Ovary (tissue), 9 donors: ENCODE results near the gene MOGAT3. TPM values are rescaled to one million over a fixed set of nuclear protein-coding genes. Genes with fewer than 3 reads are reported as not detected.
A peak's percentile ranks its signal among the peaks of the same experiment; 100 is the strongest.

ENCODE experiments used
- DNase-seq, 5 donors: peaks; one replicate each; pipeline ENCODE4 v3.0.0-alpha.2; 2019 to 2020
- H3K27ac ChIP-seq, 2 donors: fragments of 200-600 bp; one replicate each; pipeline versions ENCODE4 v1.5.1 to v1.8.0; 2019 to 2022
- H3K27me3 ChIP-seq: fragments of 200-600 bp; one replicate; pipeline ENCODE4 v1.8.0; 2022
- H3K36me3 ChIP-seq: fragments of 200-600 bp; sonication (generic); one replicate; pipeline ENCODE4 v1.5.1; 2019
- H3K4me1 ChIP-seq: one replicate; pipeline ENCODE4 v1.8.1; 2013; ENCODE audit warnings: mild to moderate bottlenecking, moderate library complexity; ENCODE audit not compliant: insufficient read depth
- H3K4me3 ChIP-seq: fragments of 200-600 bp; sonication (generic); one replicate; pipeline ENCODE4 v1.5.1; 2017
- H3K9me3 ChIP-seq, 2 donors: fragments of 200-600 bp in 1 of 2; sonication (generic) in 1 of 2; one replicate each; pipeline versions ENCODE4 v1.5.1 to v1.8.1; 2013 to 2019; ENCODE audit warnings: mild to moderate bottlenecking in 1 of 2, moderate library complexity in 1 of 2
- CTCF ChIP-seq, 3 donors: fragments of 450-650 bp in 2 of 3; fragments of 200-600 bp in 1 of 3; IDR thresholded peaks; one replicate each; pipeline versions ENCODE4 v1.5.1 to v1.8.0; 2016 to 2022; ENCODE audit warnings: antibody characterized with exemption in 3 of 3, mild to moderate bottlenecking in 1 of 3
- EP300 ChIP-seq: sonication (generic); formaldehyde crosslinking; IDR thresholded peaks from one replicate; pipeline ENCODE4 v1.6.1; 2017; ENCODE audit warnings: antibody characterized with exemption
- POLR2A ChIP-seq: fragments of 450-650 bp; IDR thresholded peaks from one replicate; pipeline ENCODE4 v1.6.1; 2017; ENCODE audit warnings: antibody characterized with exemption, mild to moderate bottlenecking, moderate library complexity
- WGBS, 3 donors: extraction: QIAGEN DNeasy Blood & Tissue Kit in 1 of 3; methylation state at CpG; one replicate each; pipeline versions ENCODE4 v1.1.5 to v1.1.7; 2013 to 2017; 5-methylcytosine and 5-hydroxymethylcytosine counted together
- intact Hi-C, 4 donors: fragments of 100-400 bp; cut with DNase I; formaldehyde crosslinking; loops; one replicate each; pipeline versions ENCODE4 v1.11.0 to v1.15.1; 2022 to 2023
- polyA plus RNA-seq, 2 donors: library from polyadenylated mRNA; stranded (reverse); fragments of 200-250 nt in 1 of 2; fragments of 350-450 nt in 1 of 2; fragmentation: Illumina TruSeq in 1 of 2; extraction: RNeasy Lipid Tissue Mini Kit (QIAGEN cat#74804) in 1 of 2; gene quantifications; one replicate each; pipeline ENCODE4 v1.2.3, GENCODE V29; 2013 to 2014
- total RNA-seq, 7 donors: library from RNA; depleted of rRNA in 2 of 7; stranded (reverse); fragments of >200 nt in 2 of 7; fragmentation: NEBNext Ultra II Directional in 3 of 7; extraction: Animal tissue kit (Norgen Biotek cat#: 25700) in 3 of 7; gene quantifications; one replicate each; pipeline versions ENCODE4 v1.1.0 to v1.2.4, GENCODE V29; 2016 to 2023
- donor health status: DM: no; HTN: no; CAD: no; lungs with moderate emphysema.
- donor health status: DM: no; HTN: no; CAD: no.
- donor health status: Bipolar disorder and iron deficiency.
- donor health status: DM: yes; HTN: yes; CAD: no.
- donor health status: DM: no; HTN: no; CAD: no.
- donor health status: DM: yes; HTN: yes; CAD: no.

Gene MOGAT3
- total and polyA plus RNA-seq, 9 donors: 0.24 TPM; not detected in 8

GRCh38 chr7:101244375-101245146, 43.7 kb upstream of the MOGAT3 start, which contains the start of gene FIS1:
Gene FIS1, minus strand, starts transcription at chr7:101245081. Its CDS starts 77 bp downstream, at chr7:101245004.
- no peaks in the 10 kb centered on the region for H3K27me3 ChIP-seq
- intact Hi-C loops: loop anchor here in 1 of 4 donors (5.0 to 10.0 kb wide), 2 partner anchors 77 to 370 kb away; partner anchors contain the start of genes SRRT and VGF
- H3K27ac ChIP-seq: peak within 1 kb of the TSS; percentile 81 to 88
- H3K9me3 ChIP-seq: no peaks in the 10 kb centered on the region
- no peaks in the 10 kb centered on the region for H3K36me3 ChIP-seq
- DNase-seq: peak; percentile 92 to 96 (median 92)
- H3K4me1 ChIP-seq: peaks cover 5% of the 10 kb centered on the region
- 0 to 1% (median 0%) methylated on average over 27 to 45 of the region's 45 CpGs for WGBS, 3 donors
- peak within 1 kb of the TSS; percentile 82 for H3K4me3 ChIP-seq
- TF ChIP-seq CTCF (IDR thresholded peaks at IDR 0.05): peak in 2 of 3 donors; percentile 77 to 90
- peak; percentile 89 for TF ChIP-seq POLR2A
- TF ChIP-seq EP300: no peak

GRCh38 chr7:101243646-101244374, 43.0 kb upstream of the MOGAT3 start:
- Histone ChIP-seq H3K4me1 (peaks cover 5% of the 10 kb centered on the region), H3K27me3 (no peaks in the 10 kb centered on the region), H3K36me3 (no peaks in the 10 kb centered on the region), H3K27ac (peak overlapping the region; percentile 57 to 88), H3K4me3 (peak overlapping the region; percentile 82), H3K9me3 (no peaks in the 10 kb centered on the region)
- WGBS, 3 donors: 15 to 17% (median 16%) methylated on average over 28 of the region's 28 CpGs
- intact Hi-C loops: loop anchor here in 1 of 4 donors (5.0 to 10.0 kb wide), 2 partner anchors 77 to 369 kb away; partner anchors contain the start of genes SRRT and VGF
- DNase-seq: no peak
- TF ChIP-seq EP300 (no peak), CTCF (IDR thresholded peaks at IDR 0.05) (peak in 1 of 3 donors; percentile 80)

- no peak for DNase-seq
- peaks cover 5% of the 10 kb centered on the region for H3K4me1 ChIP-seq
- no peaks in the 10 kb centered on the region for H3K9me3 ChIP-seq
- 78 to 87% (median 81%) methylated on average over 16 of the region's 16 CpGs for WGBS, 3 donors
- intact Hi-C loops: loop anchor here in 1 of 4 donors (5.0 to 10.0 kb wide), 2 partner anchors 74 to 367 kb away; partner anchors contain the start of genes SRRT and VGF
- H3K27me3 ChIP-seq: no peaks in the 10 kb centered on the region
- no peak overlapping the region for H3K27ac ChIP-seq
- TF ChIP-seq POLR2A (no peak), EP300 (no peak), CTCF (IDR thresholded peaks at IDR 0.05) (no peak)
- no peak overlapping the region for H3K4me3 ChIP-seq
- H3K36me3 ChIP-seq: no peaks in the 10 kb centered on the region
Measured at GRCh38 chr7:101241443-101242349, 40.9 kb upstream of the MOGAT3 start.

GRCh38 chr7:101241015-101241363, 40.2 kb upstream of the MOGAT3 start:
- Histone ChIP-seq H3K36me3 (no peaks in the 10 kb centered on the region), H3K4me3 (no peak overlapping the region), H3K27me3 (no peaks in the 10 kb centered on the region), H3K9me3 (no peaks in the 10 kb centered on the region), H3K27ac (no peak overlapping the region), H3K4me1 (peaks cover 5% of the 10 kb centered on the region)
- intact Hi-C loops: loop anchor here in 1 of 4 donors (5.0 to 10.0 kb wide), 2 partner anchors 74 to 366 kb away; partner anchors contain the start of genes SRRT and VGF
- no peak for DNase-seq
- TF ChIP-seq POLR2A: no peak
- no peak for TF ChIP-seq EP300
- no peak for TF ChIP-seq CTCF (IDR thresholded peaks at IDR 0.05)
- 92 to 93% (median 93%) methylated on average over 12 of the region's 12 CpGs for WGBS, 3 donors
